Epithelial cell of proximal tubule (primary cell): ENCODE measurements around the gene TSPAN4. TPM values are rescaled to one million over a fixed set of nuclear protein-coding genes. Genes with fewer than 3 reads are reported as not detected.

Source experiments
- DNase-seq: peaks from one replicate; pipeline ENCODE4 v3.0.0-alpha.2; 2011; ENCODE audit warnings: low read depth
- H3K4me3 ChIP-seq: 2 replicates; pipeline ENCODE4 v1.5.1; 2011; ENCODE audit warnings: low read depth, mild to moderate bottlenecking, low read length
- CTCF ChIP-seq: conservative IDR thresholded peaks from 2 replicates; pipeline ENCODE4 v1.5.1; 2012; ENCODE audit warnings: low read depth, mild to moderate bottlenecking, low read length
- total RNA-seq: library from RNA; depleted of rRNA; stranded (reverse); fragments of >200 nt; gene quantifications from 2 replicates; pipeline ENCODE4 v1.2.3, GENCODE V29; 2015

Gene TSPAN4
- total RNA-seq, 1 donor from 2014 or later = 118 TPM

GRCh38 chr11:868802-869201 lies 26.1 kb downstream of the TSPAN4 start:
- TF ChIP-seq CTCF = no peak
- H3K4me3 ChIP-seq = no peak overlapping the region
- DNase-seq = no peak

- H3K4me3 ChIP-seq = no peak overlapping the region
- no peak for DNase-seq
- TF ChIP-seq CTCF = no peak
Observed at GRCh38 chr11:869399-870126, 26.9 kb downstream of the TSPAN4 start.

- TF ChIP-seq CTCF = peak; percentile 38
- no peak for DNase-seq
- H3K4me3 ChIP-seq = no peak overlapping the region
Observed at GRCh38 chr11:870127-870413, 27.4 kb downstream of the TSPAN4 start.

- DNase-seq = no peak
Observed at GRCh38 chr11:870418-870817, 27.8 kb downstream of the TSPAN4 start.

GRCh38 chr11:871472-871871 lies 28.8 kb downstream of the TSPAN4 start:
- H3K4me3 ChIP-seq = no peak overlapping the region
- no peak for TF ChIP-seq CTCF
- no peak for DNase-seq

More at GRCh38 chr11:870418-870817, 27.8 kb downstream of the TSPAN4 start:
- TF ChIP-seq CTCF = no peak
- no peak overlapping the region for H3K4me3 ChIP-seq

DNA sequence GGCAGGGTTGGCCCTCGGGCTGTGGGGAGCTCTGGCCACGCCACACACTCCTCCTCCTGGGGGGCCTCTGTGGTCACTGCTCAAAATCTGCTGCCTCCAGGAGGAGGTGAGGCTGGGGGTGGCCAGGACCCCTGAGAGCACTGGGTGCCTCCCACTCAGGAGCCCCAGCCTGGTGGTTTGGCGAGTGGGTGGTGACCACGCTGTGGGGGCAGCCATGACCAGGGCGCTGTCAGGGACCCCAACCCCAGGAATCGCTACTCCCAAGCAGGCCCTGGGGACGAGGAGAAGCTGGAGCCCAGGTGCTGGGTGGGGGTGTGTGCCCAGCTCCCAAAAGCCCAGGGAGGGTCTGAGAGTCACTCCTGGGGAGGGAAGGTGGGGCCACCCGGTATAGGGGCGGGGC lies 30.1 kb downstream of the TSPAN4 start:
- no peak for DNase-seq
- no peak for TF ChIP-seq CTCF

GRCh38 chr11:873706-874105 lies 31.1 kb downstream of the TSPAN4 start:
- TF ChIP-seq CTCF = no peak
- no peak overlapping the region for H3K4me3 ChIP-seq
- DNase-seq = no peak

More for the DNA sequence above, 30.1 kb downstream of the TSPAN4 start:
- H3K4me3 ChIP-seq = no peak overlapping the region
